OCI-LY3 (cell line): ENCODE measurements around the gene EDAR.

Experiments
- CTCF ChIP-seq: fragments of 200-600, 300-600 bp; sonication (generic); IDR thresholded peaks from 2 replicates; pipeline ENCODE4 v1.5.1; 2014; ENCODE audit warnings: antibody characterized with exemption, low read length, low read depth
- EZH2phosphoT487 ChIP-seq: fragments of 200-600 bp; shearing (Covaris generic); IDR thresholded peaks from 2 replicates; pipeline ENCODE4 v1.6.1; 2018; ENCODE audit warnings: antibody characterized with exemption, mixed run types, low read depth

- no peak for TF ChIP-seq CTCF
- TF ChIP-seq EZH2phosphoT487 = no peak
Observed at GRCh38 chr2:108983610-108984009, 5.4 kb downstream of the EDAR start.
